Measurements from ENCODE around the gene XYLT1. TPM values are rescaled to one million over a fixed set of nuclear protein-coding genes. Genes with fewer than 3 reads are reported as not detected.

Gene XYLT1
- polyA plus RNA-seq, 1 donor (not counting 4 experiments of a cell fraction or from before 2014, with no cell fraction given), result 4.4 TPM

DNA sequence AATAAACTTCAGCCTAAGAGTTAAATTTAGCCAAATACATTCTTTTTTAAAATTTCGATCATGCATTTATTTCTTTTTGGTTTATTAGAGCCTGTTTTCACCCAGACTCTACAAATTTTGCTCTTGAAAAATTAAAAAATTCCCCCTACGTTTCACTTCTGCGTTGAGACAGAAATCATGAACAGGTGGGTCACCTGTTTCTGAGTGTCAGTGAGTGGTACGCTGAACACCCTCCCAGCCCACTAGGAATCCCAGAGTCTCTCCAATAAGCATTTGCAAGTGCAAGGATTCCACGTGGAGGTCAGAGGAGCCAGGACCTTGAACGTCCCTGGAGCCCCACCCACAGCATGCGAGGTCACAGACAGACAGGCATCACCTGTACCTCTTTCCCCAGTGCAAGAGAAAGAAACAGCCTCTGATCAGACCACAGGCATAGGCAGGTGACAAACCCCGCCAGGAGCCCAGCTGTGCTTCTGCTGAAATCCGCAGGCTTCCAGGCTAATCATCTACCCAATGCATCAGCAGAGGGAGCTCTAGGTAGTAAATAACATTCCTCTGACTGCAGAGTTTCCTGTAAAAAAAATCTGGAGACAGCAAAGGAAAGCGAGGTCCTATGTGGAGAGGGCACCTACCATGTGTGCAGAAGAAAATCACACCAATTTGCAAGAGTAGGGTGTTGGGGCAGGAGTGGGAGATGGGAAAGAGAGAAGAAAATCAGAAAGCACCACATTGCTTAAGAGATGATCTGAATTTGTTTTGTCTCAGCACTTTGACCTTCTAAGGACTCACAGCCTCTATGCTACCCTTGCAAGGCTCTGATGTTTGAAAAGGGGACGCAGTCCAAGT is 5.9 kb upstream of the XYLT1 start:
- no peak overlapping the region for H3K4me2 ChIP-seq (ENCODE audit: control insufficient read depth, extremely low read depth, insufficient read depth, low read depth, low read length)
- peak; percentile 9 for DNase-seq (ENCODE audit: low read depth, low spot score)

DNA sequence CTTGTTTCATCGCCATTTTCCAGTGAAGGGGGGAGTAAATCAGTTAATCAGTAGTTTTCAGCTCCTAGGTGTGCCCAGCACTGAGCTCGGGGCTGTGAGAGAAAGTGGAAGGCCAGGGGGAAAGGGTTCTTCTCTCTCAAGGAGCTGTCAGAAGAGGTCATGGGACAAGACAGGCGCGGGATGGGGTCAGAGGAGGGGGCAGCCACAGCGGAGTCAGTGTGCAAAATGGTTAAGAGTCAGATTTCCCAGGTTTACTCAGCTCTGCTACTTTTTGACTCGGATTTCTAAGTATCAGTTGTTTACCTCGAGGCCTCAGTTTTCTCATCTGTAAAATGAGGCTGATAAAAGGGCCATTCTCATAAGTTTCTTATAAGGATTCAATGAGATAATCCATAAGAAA is 4.3 kb upstream of the XYLT1 start:
- Histone ChIP-seq H3K36me3 (ENCODE audit: control insufficient read depth in 2 of 2, extremely low read depth in 1 of 2, insufficient read depth in 2 of 2, low read length in 2 of 2) (no peaks in the 10 kb centered on the region), H3K4me1 (ENCODE audit: control insufficient read depth, extremely low read depth, insufficient read depth, low read length) (peaks cover 20% of the 10 kb centered on the region), H4K20me1 (ENCODE audit: control insufficient read depth, extremely low read depth, insufficient read depth, low read length) (no peaks in the 10 kb centered on the region), H3K27ac (ENCODE audit: control insufficient read depth, insufficient read depth, low read length) (no peak overlapping the region), H3K79me2 (ENCODE audit: control insufficient read depth, insufficient read depth, low read length) (no peaks in the 10 kb centered on the region), H3K4me2 (ENCODE audit: control insufficient read depth, extremely low read depth, insufficient read depth, low read depth, low read length) (no peak overlapping the region), H3K9ac (ENCODE audit: control insufficient read depth, extremely low read depth, insufficient read depth, low read length) (no peak overlapping the region), H3K9me1 (ENCODE audit: control insufficient read depth, extremely low read depth, insufficient read depth, low read length) (no peaks in the 10 kb centered on the region), H2AFZ (ENCODE audit: control insufficient read depth, low read length) (no peak overlapping the region), H3K4me3 (ENCODE audit: control insufficient read depth in 2 of 3, extremely low read depth in 1 of 3, insufficient read depth in 2 of 3, low read depth in 1 of 3, low read length in 3 of 3) (no peak overlapping the region), H3K9me3 (ENCODE audit: control insufficient read depth, low read depth, low read length) (no peaks in the 10 kb centered on the region), H3K27me3 (ENCODE audit: control insufficient read depth, extremely low read depth, insufficient read depth, low read length) (no peaks in the 10 kb centered on the region)
- no peak for TF ChIP-seq EZH2 (IDR thresholded peaks at IDR 0.05; ENCODE audit: low read length)
- TF ChIP-seq, protein P1, sequence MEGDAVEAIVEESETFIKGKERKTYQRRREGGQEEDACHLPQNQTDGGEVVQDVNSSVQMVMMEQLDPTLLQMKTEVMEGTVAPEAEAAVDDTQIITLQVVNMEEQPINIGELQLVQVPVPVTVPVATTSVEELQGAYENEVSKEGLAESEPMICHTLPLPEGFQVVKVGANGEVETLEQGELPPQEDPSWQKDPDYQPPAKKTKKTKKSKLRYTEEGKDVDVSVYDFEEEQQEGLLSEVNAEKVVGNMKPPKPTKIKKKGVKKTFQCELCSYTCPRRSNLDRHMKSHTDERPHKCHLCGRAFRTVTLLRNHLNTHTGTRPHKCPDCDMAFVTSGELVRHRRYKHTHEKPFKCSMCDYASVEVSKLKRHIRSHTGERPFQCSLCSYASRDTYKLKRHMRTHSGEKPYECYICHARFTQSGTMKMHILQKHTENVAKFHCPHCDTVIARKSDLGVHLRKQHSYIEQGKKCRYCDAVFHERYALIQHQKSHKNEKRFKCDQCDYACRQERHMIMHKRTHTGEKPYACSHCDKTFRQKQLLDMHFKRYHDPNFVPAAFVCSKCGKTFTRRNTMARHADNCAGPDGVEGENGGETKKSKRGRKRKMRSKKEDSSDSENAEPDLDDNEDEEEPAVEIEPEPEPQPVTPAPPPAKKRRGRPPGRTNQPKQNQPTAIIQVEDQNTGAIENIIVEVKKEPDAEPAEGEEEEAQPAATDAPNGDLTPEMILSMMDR (optimal IDR thresholded peaks at IDR 0.05 in 1 of 3, IDR thresholded peaks at IDR 0.05 in 1 of 3, conservative IDR thresholded peaks at IDR 0.05 in 1 of 3; ENCODE audit: extremely low read depth in 1 of 3, insufficient read depth in 2 of 3, low read length in 3 of 3), result no peak
- no peak for FAIRE-seq
- DNase-seq (ENCODE audit: low read depth, low spot score), result no peak
- dilution Hi-C loops (cut with MboI; ENCODE audit: extremely low pct_ligation_motif_present, low sequenced_read_pairs), result loop anchor here (10.0 kb wide), 1 partner anchor 110 kb away; no protein-coding TSS in a partner anchor

More for the DNA sequence above, 5.9 kb upstream of the XYLT1 start:
- no peak overlapping the region for H3K9ac ChIP-seq (ENCODE audit: control insufficient read depth, extremely low read depth, insufficient read depth, low read length)
- TF ChIP-seq, protein P1 (optimal IDR thresholded peaks at IDR 0.05 in 1 of 3, IDR thresholded peaks at IDR 0.05 in 1 of 3, conservative IDR thresholded peaks at IDR 0.05 in 1 of 3; ENCODE audit: extremely low read depth in 1 of 3, insufficient read depth in 2 of 3, low read length in 3 of 3), result peak; percentile 61 to 79 (median 68)
- TF ChIP-seq EZH2 (IDR thresholded peaks at IDR 0.05; ENCODE audit: low read length), result no peak
- H3K4me3 ChIP-seq (ENCODE audit: control insufficient read depth in 2 of 3, extremely low read depth in 1 of 3, insufficient read depth in 2 of 3, low read depth in 1 of 3, low read length in 3 of 3), result no peak overlapping the region
- H3K9me3 ChIP-seq (ENCODE audit: control insufficient read depth, low read depth, low read length), result no peaks in the 10 kb centered on the region
- no peaks in the 10 kb centered on the region for H3K9me1 ChIP-seq (ENCODE audit: control insufficient read depth, extremely low read depth, insufficient read depth, low read length)
- H2AFZ ChIP-seq (ENCODE audit: control insufficient read depth, low read length), result no peak overlapping the region
- no peaks in the 10 kb centered on the region for H4K20me1 ChIP-seq (ENCODE audit: control insufficient read depth, extremely low read depth, insufficient read depth, low read length)
- H3K4me1 ChIP-seq (ENCODE audit: control insufficient read depth, extremely low read depth, insufficient read depth, low read length), result peaks cover 13% of the 10 kb centered on the region
- no peak overlapping the region for H3K27ac ChIP-seq (ENCODE audit: control insufficient read depth, insufficient read depth, low read length)
- H3K36me3 ChIP-seq (ENCODE audit: control insufficient read depth in 2 of 2, extremely low read depth in 1 of 2, insufficient read depth in 2 of 2, low read length in 2 of 2), result no peaks in the 10 kb centered on the region
- no peaks in the 10 kb centered on the region for H3K27me3 ChIP-seq (ENCODE audit: control insufficient read depth, extremely low read depth, insufficient read depth, low read length)
- FAIRE-seq, result peak; percentile 68
- dilution Hi-C loops (cut with MboI; ENCODE audit: extremely low pct_ligation_motif_present, low sequenced_read_pairs), result loop anchor here (10.0 kb wide), 1 partner anchor 108 kb away; no protein-coding TSS in a partner anchor
- H3K79me2 ChIP-seq (ENCODE audit: control insufficient read depth, insufficient read depth, low read length), result no peaks in the 10 kb centered on the region
